Mammary epithelial cell (primary cell): ENCODE data around the gene C2CD5.

Source experiments
- CTCF ChIP-seq, 2 donors: IDR thresholded peaks in 1 of 2; conservative IDR thresholded peaks in 1 of 2; 2 replicates each; pipeline ENCODE4 v1.5.1; 2011 to 2012; ENCODE audit warnings: inconsistent platforms in 2 of 2, low read length in 2 of 2, mild to moderate bottlenecking in 2 of 2, control low read depth in 1 of 2, low read depth in 1 of 2; ENCODE audit not compliant: insufficient read depth in 1 of 2; ENCODE audit errors: extremely low read depth in 1 of 2
- EZH2 ChIP-seq: IDR thresholded peaks from 2 replicates; pipeline ENCODE4 v1.6.1; 2012; ENCODE audit warnings: low read length, inconsistent platforms, borderline replicate concordance

- TF ChIP-seq EZH2, result no peak
- TF ChIP-seq CTCF (conservative IDR thresholded peaks at IDR 0.05 in 1 of 2, IDR thresholded peaks at IDR 0.05 in 1 of 2; ENCODE audit: extremely low read depth in 1 of 2, insufficient read depth in 1 of 2, low read depth in 1 of 2, low read length in 2 of 2), result no peak
Observed at GRCh38 chr12:22474970-22475720, 69.2 kb downstream of the C2CD5 start.
